ENCODE results near the gene PLCB1.

The PLCB1 gene

DNA sequence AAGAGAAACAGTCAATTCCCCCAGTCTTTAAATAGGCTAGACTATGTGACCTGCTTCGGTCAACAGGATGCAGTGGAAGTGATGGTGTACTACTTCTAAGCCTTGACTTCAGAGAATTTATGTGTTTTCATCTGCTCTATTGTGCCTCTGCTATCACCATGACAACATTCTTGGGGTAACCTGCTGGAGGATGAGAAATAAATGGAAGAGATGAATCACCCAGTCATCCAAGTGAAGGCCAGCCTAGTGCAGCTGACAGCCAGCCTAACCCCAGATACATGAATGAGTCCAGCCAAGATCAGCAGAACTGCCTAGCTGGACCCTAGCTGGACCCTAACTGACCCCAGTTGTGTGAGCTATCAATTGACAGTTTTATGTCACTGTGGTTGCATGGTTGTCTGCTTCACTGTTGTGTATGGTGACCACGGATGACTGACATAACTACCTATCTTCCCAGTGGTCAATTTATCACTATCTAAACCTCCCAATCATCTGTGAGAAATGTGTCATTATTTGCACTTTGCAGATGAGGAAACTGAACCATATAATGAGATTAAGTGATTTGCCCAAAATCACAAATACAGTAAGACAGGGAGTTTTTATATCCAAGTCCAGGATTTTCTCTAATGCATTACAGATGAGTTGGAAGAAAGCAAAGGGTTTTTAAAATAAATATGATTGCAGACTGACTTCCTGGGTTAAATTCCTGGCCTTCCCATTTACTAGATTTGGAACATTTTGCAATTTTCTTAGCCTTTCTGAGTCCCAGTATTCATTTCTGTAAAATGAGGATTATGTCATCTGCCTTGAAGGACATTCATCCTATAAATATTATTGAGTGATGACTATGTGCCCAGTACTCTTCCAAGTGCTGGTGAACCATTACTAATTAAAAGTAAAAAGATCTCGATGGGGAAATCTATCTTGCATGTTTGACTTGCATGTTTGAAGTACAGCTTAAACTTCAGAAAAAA is 800.4 kb downstream of the PLCB1 start:
- no peak for DNase-seq

DNA sequence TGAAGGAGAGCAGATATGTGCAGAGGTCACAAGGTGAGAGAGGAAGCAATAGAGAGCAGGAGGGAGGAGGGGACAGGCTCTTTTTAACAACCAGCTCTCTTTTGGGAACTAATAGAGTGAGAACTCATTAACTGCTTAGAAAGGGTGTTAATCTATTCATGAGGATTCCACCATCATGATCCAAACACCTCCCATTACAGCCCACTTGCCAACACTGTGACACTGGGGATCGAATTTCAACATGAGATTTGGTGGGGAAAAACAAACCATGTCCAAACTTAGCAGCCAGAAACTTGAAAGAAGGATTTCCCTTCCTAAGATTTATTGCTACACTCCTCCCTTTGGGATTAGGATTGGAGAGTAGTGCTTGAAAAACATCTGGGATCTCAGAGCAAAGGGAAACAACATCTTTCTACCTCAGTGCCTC is 801.3 kb downstream of the PLCB1 start:
- DNase-seq: no peak

DNA sequence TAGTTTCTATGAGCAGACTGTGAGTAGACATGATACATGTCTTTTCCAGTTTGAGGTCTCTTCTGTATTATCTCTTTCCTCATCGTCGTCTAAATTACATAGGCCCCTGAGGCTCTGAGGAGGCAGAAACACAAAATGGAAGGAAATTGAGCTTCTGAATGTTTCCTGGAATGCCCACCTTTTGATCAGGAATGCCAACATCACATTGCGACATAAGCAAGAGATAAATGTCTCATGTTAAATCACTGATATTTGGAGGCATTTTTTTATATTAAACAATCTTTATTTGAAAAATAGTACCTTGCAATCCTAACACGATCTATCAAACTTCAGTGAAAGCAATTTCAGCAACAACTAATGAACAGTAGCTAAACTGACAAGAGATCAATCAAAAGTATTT is 802.3 kb downstream of the PLCB1 start:
- no peak for DNase-seq
